PFSK-1 (cell line): ENCODE data around the gene COL4A6.

Experiments
- FOXP2 ChIP-seq: optimal IDR thresholded peaks from 2 replicates; pipeline ENCODE3; 2011; ENCODE audit warnings: borderline replicate concordance, control low read depth, inconsistent platforms; ENCODE audit not compliant: insufficient read depth; ENCODE audit errors: extremely low read length, extremely low read depth
- POLR2AphosphoS5 ChIP-seq: IDR thresholded peaks from 2 replicates; pipeline ENCODE4 v1.6.1; 2012; ENCODE audit warnings: low read depth, mild to moderate bottlenecking, control low read depth, low read length, moderate library complexity
- SIN3A ChIP-seq: IDR thresholded peaks from 2 replicates; pipeline ENCODE4 v1.6.1; 2012; ENCODE audit warnings: mild to moderate bottlenecking, low read length, moderate library complexity, borderline replicate concordance; ENCODE audit not compliant: insufficient read depth
- TAF1 ChIP-seq: IDR thresholded peaks from 2 replicates; pipeline ENCODE4 v1.6.1; 2012; ENCODE audit warnings: low read length, control low read depth, borderline replicate concordance; ENCODE audit not compliant: insufficient read depth
- TF ChIP-seq, protein P1 (sequence below), 2 experiments: IDR thresholded peaks; 2 replicates each; pipeline versions ENCODE4 v1.6.1 to v1.8.0; 2011 to 2012; ENCODE audit warnings: low read depth in 2 of 2, low read length in 2 of 2, control low read depth in 1 of 2, inconsistent platforms in 1 of 2, mild to moderate bottlenecking in 1 of 2, moderate library complexity in 1 of 2; ENCODE audit not compliant: insufficient read depth in 1 of 2

Gene COL4A6

DNA sequence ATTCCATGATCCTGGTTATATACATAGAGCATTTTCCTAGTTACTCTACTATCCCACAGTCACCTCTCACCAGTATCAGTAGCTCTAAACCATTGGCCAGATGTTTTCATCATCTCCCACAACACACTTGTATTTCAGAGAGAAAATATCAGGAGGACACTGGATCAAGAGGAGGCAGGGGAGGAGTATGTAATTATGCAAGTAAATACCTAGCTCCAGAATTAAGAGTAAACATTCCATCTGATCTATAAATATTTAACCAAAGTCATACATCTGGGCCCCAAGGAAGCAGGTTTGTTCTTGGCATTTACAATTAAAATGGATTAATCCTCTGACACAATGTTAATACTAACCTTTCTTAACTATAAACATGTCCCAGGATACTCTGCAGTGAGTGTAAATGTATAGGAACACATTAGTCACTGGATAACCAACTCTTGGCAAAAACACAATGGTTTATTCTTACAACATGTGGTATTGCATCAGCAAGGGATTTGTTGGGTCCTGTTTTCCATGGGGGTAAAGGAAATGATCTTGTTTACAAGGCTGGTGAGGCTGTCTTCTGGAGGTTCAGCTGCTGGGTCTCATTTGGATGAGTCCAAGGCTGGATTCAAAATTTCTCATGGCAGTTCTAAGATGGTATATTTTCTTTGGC, 176.5 kb downstream of the COL4A6 start:
- TF ChIP-seq FOXP2 (no peak), SIN3A (no peak), POLR2AphosphoS5 (no peak), TAF1 (no peak)
- TF ChIP-seq, protein P1, sequence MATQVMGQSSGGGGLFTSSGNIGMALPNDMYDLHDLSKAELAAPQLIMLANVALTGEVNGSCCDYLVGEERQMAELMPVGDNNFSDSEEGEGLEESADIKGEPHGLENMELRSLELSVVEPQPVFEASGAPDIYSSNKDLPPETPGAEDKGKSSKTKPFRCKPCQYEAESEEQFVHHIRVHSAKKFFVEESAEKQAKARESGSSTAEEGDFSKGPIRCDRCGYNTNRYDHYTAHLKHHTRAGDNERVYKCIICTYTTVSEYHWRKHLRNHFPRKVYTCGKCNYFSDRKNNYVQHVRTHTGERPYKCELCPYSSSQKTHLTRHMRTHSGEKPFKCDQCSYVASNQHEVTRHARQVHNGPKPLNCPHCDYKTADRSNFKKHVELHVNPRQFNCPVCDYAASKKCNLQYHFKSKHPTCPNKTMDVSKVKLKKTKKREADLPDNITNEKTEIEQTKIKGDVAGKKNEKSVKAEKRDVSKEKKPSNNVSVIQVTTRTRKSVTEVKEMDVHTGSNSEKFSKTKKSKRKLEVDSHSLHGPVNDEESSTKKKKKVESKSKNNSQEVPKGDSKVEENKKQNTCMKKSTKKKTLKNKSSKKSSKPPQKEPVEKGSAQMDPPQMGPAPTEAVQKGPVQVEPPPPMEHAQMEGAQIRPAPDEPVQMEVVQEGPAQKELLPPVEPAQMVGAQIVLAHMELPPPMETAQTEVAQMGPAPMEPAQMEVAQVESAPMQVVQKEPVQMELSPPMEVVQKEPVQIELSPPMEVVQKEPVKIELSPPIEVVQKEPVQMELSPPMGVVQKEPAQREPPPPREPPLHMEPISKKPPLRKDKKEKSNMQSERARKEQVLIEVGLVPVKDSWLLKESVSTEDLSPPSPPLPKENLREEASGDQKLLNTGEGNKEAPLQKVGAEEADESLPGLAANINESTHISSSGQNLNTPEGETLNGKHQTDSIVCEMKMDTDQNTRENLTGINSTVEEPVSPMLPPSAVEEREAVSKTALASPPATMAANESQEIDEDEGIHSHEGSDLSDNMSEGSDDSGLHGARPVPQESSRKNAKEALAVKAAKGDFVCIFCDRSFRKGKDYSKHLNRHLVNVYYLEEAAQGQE (IDR thresholded peaks at IDR 0.05; ENCODE audit: insufficient read depth in 1 of 2, low read depth in 2 of 2, low read length in 2 of 2) = no peak

DNA sequence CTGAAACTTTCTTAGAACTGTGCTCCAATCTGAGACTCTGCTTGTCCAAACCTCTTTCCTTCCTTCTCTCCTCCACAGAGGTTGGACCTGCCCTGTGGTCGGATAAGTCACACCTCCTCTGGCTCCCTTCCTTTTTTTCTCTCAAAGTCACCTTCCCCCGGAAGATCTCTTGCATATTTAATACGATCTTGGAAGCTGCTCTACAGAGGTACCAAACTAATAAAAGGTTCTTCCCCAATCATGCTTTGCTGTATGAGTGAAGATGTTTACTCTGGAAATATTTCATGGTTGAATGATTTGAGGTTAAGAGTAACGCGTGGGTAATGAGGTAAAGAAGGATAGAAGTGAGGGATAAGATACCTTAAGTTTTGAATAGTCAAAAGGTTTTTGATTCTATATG, 180.7 kb downstream of the COL4A6 start:
- TF ChIP-seq FOXP2 = no peak
- no peak for TF ChIP-seq POLR2AphosphoS5
- TF ChIP-seq, protein P1 (IDR thresholded peaks at IDR 0.05; ENCODE audit: insufficient read depth in 1 of 2, low read depth in 2 of 2, low read length in 2 of 2) = no peak
- no peak for TF ChIP-seq TAF1
- TF ChIP-seq SIN3A = no peak

DNA sequence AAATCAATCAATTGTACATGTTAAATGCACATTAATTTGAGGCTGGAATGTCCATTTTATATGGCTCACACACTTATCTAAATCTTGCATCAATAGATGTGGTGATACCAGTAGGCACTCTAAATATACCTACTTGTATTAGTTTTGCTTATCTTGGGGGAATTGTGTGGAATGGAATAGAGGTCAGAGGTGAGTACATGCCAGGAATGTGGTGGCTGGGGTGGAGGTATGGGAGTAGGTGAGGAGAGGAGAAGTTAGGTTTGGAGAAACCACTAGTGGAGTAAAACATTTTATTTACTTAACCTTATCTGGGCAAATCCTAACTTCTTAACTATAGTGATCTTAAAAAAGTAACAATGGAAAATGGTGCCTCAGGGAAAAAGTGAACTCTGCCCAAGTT, 183.6 kb downstream of the COL4A6 start:
- TF ChIP-seq, protein P1 (IDR thresholded peaks at IDR 0.05; ENCODE audit: insufficient read depth in 1 of 2, low read depth in 2 of 2, low read length in 2 of 2) = no peak
- TF ChIP-seq SIN3A (no peak), POLR2AphosphoS5 (no peak), TAF1 (no peak), FOXP2 (no peak)

DNA sequence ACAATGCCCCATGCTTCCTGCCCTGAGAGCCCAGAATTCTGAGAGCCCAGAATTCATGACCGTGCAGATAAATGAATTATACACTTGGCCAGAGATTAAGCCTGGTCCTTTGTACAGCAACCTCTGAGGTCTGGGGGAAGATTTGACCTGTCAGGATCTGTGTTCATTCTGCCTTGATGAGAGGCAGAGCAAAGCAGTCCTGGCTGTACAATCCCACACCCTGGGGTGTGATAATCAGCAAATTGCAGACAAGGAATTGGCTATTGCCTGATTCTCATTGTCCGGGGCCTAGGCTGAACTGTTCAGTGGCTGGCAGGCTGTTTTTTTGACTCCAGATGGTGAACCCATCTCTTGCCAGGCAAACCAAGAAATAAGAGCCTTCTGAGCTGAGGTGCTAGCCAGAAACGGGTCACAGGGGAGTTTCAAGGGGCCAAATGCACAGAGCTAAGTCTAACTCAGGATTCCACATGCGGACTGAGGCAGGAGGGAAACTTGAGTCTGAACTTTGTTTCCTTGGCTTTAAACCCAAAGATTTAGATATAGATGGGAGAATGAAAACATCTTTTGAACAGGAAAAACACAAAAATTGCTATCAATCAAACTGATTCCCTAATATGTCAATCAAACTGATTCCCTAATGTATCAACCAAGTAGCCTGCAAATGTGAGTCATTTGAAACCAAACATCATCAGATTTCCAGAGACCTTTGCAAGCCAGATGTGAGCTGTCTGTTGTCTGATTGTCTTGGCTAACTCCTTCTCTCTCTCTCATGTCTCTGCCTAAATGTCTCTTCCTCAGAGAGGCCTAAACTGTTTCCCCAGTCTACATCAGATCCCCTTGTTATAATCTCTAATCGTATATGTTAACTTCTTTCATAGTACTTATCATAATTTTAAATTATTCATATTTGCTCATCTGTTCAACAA, 187.3 kb downstream of the COL4A6 start:
- TF ChIP-seq, protein P1 (IDR thresholded peaks at IDR 0.05; ENCODE audit: insufficient read depth in 1 of 2, low read depth in 2 of 2, low read length in 2 of 2) = no peak
- no peak for TF ChIP-seq SIN3A
